RWPE2 (cell line): Measurements from ENCODE around the gene TADA2A.
A peak's percentile ranks its signal among the peaks of the same experiment; 100 is the strongest.

Experiments used
- ATAC-seq: fragments of 200-7000 bp; cut with Tn5 transposase; 3 replicates; pipeline ENCODE4 v1.9.1; 2021; ENCODE audit warnings: low read depth
- DNase-seq: peaks from one replicate; pipeline ENCODE4 v3.0.0-alpha.2; 2020; ENCODE audit warnings: low spot score
- H3K27ac ChIP-seq: fragments of 450-650 bp; 2 replicates; pipeline ENCODE4 v1.5.1; 2017; ENCODE audit warnings: mild to moderate bottlenecking; ENCODE audit not compliant: poor library complexity, severe bottlenecking
- H3K27me3 ChIP-seq: fragments of 250-450 bp; sonication (Bioruptor Pico); 2 replicates; pipeline ENCODE4 v1.5.1; 2021; ENCODE audit warnings: mild to moderate bottlenecking, moderate library complexity; ENCODE audit not compliant: insufficient read depth, poor library complexity, severe bottlenecking
- H3K36me3 ChIP-seq: fragments of 250-450 bp; sonication (Bioruptor Pico); 2 replicates; pipeline ENCODE4 v1.5.1; 2020; ENCODE audit warnings: low read depth, mild to moderate bottlenecking, moderate library complexity
- H3K4me1 ChIP-seq: fragments of 250-450 bp; sonication (Bioruptor Pico); 2 replicates; pipeline ENCODE4 v1.5.1; 2021; ENCODE audit warnings: mild to moderate bottlenecking, moderate library complexity; ENCODE audit not compliant: insufficient read depth, poor library complexity, severe bottlenecking
- H3K4me3 ChIP-seq: fragments of 250-450 bp; sonication (Bioruptor Pico); 2 replicates; pipeline ENCODE4 v1.5.1; 2021; ENCODE audit warnings: mild to moderate bottlenecking, moderate library complexity; ENCODE audit not compliant: severe bottlenecking
- H3K9me3 ChIP-seq: fragments of 250-450 bp; sonication (Bioruptor Pico); 2 replicates; pipeline ENCODE4 v1.5.1; 2021; ENCODE audit warnings: mild to moderate bottlenecking, moderate library complexity; ENCODE audit not compliant: severe bottlenecking
- CTCF ChIP-seq: fragments of 450-650 bp; IDR thresholded peaks from one replicate; pipeline ENCODE4 v1.5.1; 2017; ENCODE audit warnings: mild to moderate bottlenecking, moderate library complexity; ENCODE audit not compliant: poor library complexity, severe bottlenecking

Gene TADA2A

DNA sequence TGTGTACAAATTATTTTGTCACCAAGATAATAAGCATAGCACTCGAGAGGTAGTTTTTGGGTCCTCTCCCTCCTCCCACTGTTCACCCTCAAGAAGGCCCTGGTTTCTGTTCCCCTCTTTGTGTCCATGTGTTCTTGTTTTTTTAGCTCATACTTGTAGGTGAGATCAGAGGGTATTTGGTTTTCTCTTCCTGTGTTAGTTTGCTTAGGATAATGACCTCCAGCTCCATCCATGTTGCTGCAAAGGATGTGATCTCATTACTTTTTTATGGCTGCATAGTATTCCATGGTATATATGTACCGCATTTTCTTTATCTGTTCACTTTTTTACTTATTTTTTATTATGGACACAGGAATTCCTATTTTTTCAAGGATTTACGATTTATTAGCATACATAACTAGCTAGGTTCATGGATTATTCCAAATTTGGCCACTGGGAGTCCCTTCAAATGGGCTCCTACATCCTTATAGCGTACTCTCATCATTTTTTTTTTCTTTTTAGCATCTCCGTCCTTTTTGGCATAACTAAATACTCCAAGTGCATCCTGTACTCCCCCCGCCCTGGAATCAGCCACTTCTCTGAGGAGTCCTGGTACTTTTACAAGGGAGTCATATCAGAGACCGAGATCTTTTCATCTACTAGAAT, 7.3 kb downstream of the TADA2A start:
- Histone ChIP-seq H3K27ac (no peak overlapping the region), H3K9me3 (no peaks in the 10 kb centered on the region), H3K36me3 (peaks cover 77% of the 10 kb centered on the region), H3K4me3 (no peak overlapping the region), H3K27me3 (no peaks in the 10 kb centered on the region), H3K4me1 (no peaks in the 10 kb centered on the region)
- DNase-seq (no peak), ATAC-seq (no peak)
- peak; percentile 34 for TF ChIP-seq CTCF

DNA sequence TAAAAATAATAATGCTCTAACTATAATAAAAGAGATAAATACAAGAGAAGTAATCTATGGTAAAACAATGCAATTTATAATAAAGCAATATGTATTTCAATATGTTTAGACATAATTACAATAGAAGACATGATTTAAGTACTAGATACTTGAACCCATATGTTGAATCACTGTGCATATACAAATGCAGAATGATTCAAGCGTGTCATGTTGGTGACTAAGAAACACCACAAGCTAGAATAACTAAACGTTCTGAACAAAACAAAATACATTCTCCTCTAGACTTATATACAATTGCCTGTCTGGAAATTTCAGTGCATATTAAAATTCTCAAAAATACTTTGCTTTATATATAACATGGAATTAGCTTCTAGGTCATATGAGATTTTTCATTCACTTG, 11.2 kb downstream of the TADA2A start:
- H3K27me3 ChIP-seq: no peaks in the 10 kb centered on the region
- DNase-seq (no peak), ATAC-seq (no peak)
- no peak for TF ChIP-seq CTCF
- no peaks in the 10 kb centered on the region for H3K9me3 ChIP-seq
- H3K27ac ChIP-seq: no peak overlapping the region
- H3K4me1 ChIP-seq: no peaks in the 10 kb centered on the region
- H3K36me3 ChIP-seq: peaks cover 55% of the 10 kb centered on the region
- H3K4me3 ChIP-seq: no peak overlapping the region

DNA sequence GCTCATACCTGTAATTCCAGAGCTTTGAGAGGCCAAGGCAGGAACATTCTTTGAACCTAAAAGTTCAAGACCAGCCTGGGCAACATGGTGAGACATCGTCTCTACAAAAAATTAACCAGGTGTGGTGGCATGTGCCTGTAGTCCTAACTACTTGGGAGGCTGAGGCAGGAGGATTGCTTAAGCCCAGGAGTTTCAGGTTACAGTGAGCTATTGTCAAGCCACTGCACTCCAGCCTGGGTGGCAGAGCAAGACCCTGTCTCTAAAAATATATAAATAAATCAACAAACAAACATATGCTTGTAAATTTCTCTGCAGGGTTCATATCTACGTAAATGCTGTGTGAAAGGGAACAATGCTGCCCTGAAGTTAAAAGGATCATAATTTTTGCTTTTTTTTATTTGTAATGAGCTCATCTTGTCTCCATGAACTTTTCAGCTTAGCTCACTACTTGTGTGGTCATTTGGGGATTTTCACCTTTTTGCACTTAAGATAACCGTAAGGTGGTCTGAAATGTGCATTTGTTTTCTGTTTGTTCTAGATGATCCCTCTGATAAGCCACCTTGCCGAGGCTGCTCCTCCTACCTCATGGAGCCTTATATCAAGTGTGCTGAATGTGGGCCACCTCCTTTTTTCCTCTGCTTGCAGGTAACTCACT, 16.4 kb downstream of the TADA2A start:
- Histone ChIP-seq H3K4me3 (no peak overlapping the region), H3K36me3 (peaks cover 55% of the 10 kb centered on the region), H3K9me3 (no peaks in the 10 kb centered on the region), H3K27ac (no peak overlapping the region), H3K27me3 (no peaks in the 10 kb centered on the region), H3K4me1 (no peaks in the 10 kb centered on the region)
- DNase-seq (no peak), ATAC-seq (no peak)
- TF ChIP-seq CTCF: no peak

GRCh38 chr17:37425268-37425667, 18.6 kb downstream of the TADA2A start:
- DNase-seq (no peak), ATAC-seq (no peak)
- Histone ChIP-seq H3K36me3 (peaks cover 64% of the 10 kb centered on the region), H3K9me3 (no peaks in the 10 kb centered on the region), H3K27ac (no peak overlapping the region), H3K4me1 (peaks cover 14% of the 10 kb centered on the region), H3K4me3 (no peak overlapping the region), H3K27me3 (no peaks in the 10 kb centered on the region)
- no peak for TF ChIP-seq CTCF

GRCh38 chr17:37429039-37429438, 22.4 kb downstream of the TADA2A start:
- H3K9me3 ChIP-seq: no peaks in the 10 kb centered on the region
- H3K27ac ChIP-seq: peak overlapping the region; percentile 75
- no peaks in the 10 kb centered on the region for H3K27me3 ChIP-seq
- no peak for DNase-seq
- H3K4me3 ChIP-seq: no peak overlapping the region
- H3K4me1 ChIP-seq: peaks cover 22% of the 10 kb centered on the region
- ATAC-seq: no peak
- peaks cover 75% of the 10 kb centered on the region for H3K36me3 ChIP-seq
- no peak for TF ChIP-seq CTCF
